Stimulated activated CD4-positive, alpha-beta T cell treated with anti-CD3 and anti-CD28 coated beads, Interleukin-15, amount 100 ng/mL, for 1 hour (primary cell): ENCODE measurements around the gene URM1.

Experiments used
- DNase-seq, 2 donors: peaks; one replicate each; pipeline ENCODE4 v3.0.0-alpha.2; 2020; ENCODE audit warnings: low read depth in 1 of 2, low spot score in 1 of 2

Gene URM1

GRCh38 chr9:128428644-128429512, 57.7 kb downstream of the URM1 start:
- no peak for DNase-seq

GRCh38 chr9:128429513-128430086, 58.4 kb downstream of the URM1 start:
- no peak for DNase-seq

GRCh38 chr9:128431207-128431606, 60.0 kb downstream of the URM1 start:
- no peak for DNase-seq

- no peak for DNase-seq
Measured at GRCh38 chr9:128434340-128434739, 63.2 kb downstream of the URM1 start.

- no peak for DNase-seq
Measured at GRCh38 chr9:128435611-128436010, 64.4 kb downstream of the URM1 start.

GRCh38 chr9:128438343-128439109, 67.4 kb downstream of the URM1 start:
- peak; percentile 61 to 76 for DNase-seq

GRCh38 chr9:128439273-128439672, 68.1 kb downstream of the URM1 start:
- no peak for DNase-seq
